Natural killer cell treated with Interleukin-12 subunit alpha and Interleukin-12 subunit beta and Interleukin-15 and Interleukin-18, amount 100 ng/mL, for 72 hours (primary cell): Measurements from ENCODE around the gene APBA2. TPM values are rescaled to one million over a fixed set of nuclear protein-coding genes. Genes with fewer than 3 reads are reported as not detected.

Source experiments
- ATAC-seq, 2 donors: fragments of 150-1000 bp; cut with Tn5 transposase in 1 of 2; sonication (Bioruptor Pico), chemical (Tn5 transposase) in 1 of 2; 2 replicates each; pipeline ENCODE4 v1.10.0; 2021
- DNase-seq: peaks from one replicate; pipeline ENCODE4 v3.0.0; 2022; ENCODE audit warnings: low spot score
- H3K27ac Mint-ChIP-seq, 2 donors: 1 replicate in 1 of 2; 2 replicates in 1 of 2; pipeline ENCODE4 v1.8.0; 2022; ENCODE audit warnings: mixed read lengths in 2 of 2, mild to moderate bottlenecking in 1 of 2, moderate library complexity in 1 of 2
- H3K27me3 Mint-ChIP-seq, 2 donors: 1 replicate in 1 of 2; 2 replicates in 1 of 2; pipeline ENCODE4 v1.8.0; 2022; ENCODE audit warnings: mixed read lengths in 2 of 2
- H3K36me3 Mint-ChIP-seq: one replicate; pipeline ENCODE4 v1.8.0; 2022; ENCODE audit warnings: mixed read lengths
- H3K4me1 Mint-ChIP-seq, 2 donors: 1 replicate in 1 of 2; 2 replicates in 1 of 2; pipeline ENCODE4 v1.8.0; 2022; ENCODE audit warnings: low read depth in 2 of 2, mixed read lengths in 2 of 2, mild to moderate bottlenecking in 1 of 2
- H3K4me3 Mint-ChIP-seq: one replicate; pipeline ENCODE4 v1.8.0; 2022; ENCODE audit warnings: mixed read lengths
- H3K9me3 Mint-ChIP-seq: 2 replicates; pipeline ENCODE4 v1.8.0; 2022; ENCODE audit warnings: mixed read lengths
- total RNA-seq, 2 donors: library from RNA; stranded (reverse); gene quantifications; one replicate each; pipeline ENCODE4 v1.2.3, GENCODE V29; 2022

The APBA2 gene
- total RNA-seq, 2 donors from 2014 or later = 6.0 to 19.4 TPM

DNA sequence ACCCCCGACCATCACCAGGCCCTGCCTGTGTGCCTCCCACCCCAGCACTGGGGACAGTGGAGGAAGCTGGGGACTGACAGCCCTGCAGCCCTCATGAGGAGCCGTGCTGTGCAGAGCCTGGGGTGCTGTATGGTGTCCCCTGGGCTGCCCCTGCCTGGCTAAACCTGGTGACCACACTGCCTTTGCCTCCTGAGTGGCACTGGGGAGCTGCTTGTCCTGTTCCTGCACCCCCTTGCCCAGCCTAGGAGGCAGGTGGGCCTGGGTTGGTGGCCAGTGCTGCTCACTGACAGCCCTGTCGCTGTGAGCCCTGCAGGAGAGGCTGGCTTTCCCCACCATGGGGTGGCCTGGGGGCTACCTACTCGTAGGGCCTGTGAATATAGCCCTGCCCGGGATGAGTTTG, 224.4 kb downstream of the APBA2 start:
- H3K27me3 Mint-ChIP-seq = peaks cover 0 to 4% of the 10 kb centered on the region in 2 donors
- DNase-seq = no peak
- H3K4me1 Mint-ChIP-seq = peaks cover 13 to 17% of the 10 kb centered on the region in 2 donors
- H3K4me3 Mint-ChIP-seq = no peak overlapping the region
- no peak for ATAC-seq
- H3K36me3 Mint-ChIP-seq = no peaks in the 10 kb centered on the region
- H3K27ac Mint-ChIP-seq = no peak overlapping the region
- H3K9me3 Mint-ChIP-seq = no peaks in the 10 kb centered on the region

DNA sequence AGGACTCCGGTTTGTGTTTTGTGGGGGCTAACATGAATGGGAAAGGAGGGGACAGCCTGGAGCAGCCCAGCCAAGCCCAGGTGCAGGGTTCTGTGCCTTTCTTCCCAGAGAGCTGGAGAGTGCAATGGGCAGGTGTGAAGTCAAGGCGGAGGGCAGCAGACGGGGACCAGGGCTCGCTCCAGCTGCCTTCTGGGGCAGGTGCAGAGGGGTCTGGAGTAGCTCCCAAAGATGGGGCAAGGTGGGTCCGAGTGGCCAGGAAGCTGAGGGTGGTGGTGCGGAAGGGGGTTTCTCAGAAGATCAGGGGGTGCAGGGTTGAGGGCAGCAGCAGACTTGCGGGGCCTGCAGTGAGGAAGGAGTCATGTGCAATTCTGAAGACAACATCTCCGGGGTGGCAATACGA, 225.0 kb downstream of the APBA2 start:
- no peaks in the 10 kb centered on the region for H3K9me3 Mint-ChIP-seq
- H3K27ac Mint-ChIP-seq = no peak overlapping the region
- H3K4me3 Mint-ChIP-seq = no peak overlapping the region
- no peak for ATAC-seq
- H3K27me3 Mint-ChIP-seq = peaks cover 0 to 4% of the 10 kb centered on the region in 2 donors
- no peak for DNase-seq
- peaks cover 13 to 17% of the 10 kb centered on the region in 2 donors for H3K4me1 Mint-ChIP-seq
- H3K36me3 Mint-ChIP-seq = no peaks in the 10 kb centered on the region

DNA sequence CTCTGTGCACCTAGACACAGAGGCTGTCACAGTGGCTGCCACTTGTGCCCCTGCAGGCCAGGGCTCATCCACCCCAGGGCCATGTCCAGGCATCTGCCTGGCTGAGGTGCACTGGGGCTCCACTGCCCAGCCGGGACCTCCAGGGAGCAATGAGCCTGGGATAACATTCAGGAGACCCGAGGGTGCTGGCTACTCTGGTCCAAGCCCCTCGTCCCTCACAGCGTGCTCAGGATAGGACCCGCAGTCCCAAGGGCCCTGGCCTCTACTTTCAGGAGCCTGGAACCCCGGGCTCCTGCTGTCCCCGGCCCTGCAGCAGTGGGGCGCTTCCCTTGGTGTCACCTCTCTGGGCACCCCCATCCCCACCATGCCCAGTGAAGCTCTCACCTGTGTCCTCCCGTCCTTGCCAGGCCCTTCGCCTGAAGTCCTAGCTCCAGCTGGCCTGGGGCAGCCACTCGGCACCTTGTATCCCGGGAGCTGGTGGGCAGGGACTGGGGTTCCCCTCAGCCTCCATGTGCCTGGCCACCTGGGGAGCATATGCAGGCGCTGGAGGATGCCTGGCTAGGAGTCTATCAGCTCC, 226.0 kb downstream of the APBA2 start:
- no peaks in the 10 kb centered on the region for H3K9me3 Mint-ChIP-seq
- H3K4me3 Mint-ChIP-seq = no peak overlapping the region
- H3K27ac Mint-ChIP-seq = no peak overlapping the region
- ATAC-seq = peak in 1 of 2 donors; percentile 17
- no peaks in the 10 kb centered on the region for H3K36me3 Mint-ChIP-seq
- DNase-seq = no peak
- H3K4me1 Mint-ChIP-seq = peaks cover 13 to 17% of the 10 kb centered on the region in 2 donors
- peaks cover 0 to 4% of the 10 kb centered on the region in 2 donors for H3K27me3 Mint-ChIP-seq

DNA sequence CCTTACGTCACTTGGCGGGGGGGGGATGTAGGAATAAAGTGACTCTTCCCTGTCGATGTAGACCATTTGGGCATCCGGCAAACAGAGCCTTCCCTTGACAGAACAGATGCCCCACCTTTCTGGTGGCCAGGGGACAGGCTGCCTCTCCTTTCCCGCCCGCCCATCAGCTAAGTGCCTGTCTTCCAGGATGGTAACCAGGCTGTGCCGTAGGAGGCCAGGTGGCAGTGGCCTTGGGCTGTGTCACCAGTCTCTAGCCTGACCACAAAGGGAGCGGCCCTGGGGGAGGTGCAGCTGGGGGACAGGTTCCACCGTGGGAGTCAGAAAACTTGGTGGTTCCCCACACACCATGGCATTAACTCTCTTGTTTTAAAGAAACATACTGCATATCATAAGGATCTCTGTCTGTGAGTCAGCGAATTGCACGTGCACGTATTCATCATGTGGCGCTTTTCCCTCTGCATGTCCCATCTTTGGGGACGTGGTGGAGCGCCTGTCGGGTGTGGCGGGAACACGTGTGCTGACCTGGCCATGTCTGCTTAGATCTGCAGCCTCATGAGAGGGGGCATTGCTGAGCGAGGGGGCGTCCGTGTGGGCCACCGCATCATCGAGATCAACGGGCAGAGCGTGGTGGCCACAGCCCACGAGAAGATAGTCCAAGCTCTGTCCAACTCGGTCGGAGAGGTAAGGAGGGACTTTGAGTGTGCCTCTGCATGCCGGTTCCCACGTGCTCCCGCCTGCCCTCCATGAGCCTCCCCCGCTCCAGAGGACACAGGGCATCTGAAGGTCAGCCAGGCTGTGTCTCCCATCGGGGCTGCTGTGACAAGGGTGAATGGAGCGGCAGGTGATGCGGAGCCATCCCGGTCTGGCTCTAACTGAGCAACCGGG, 227.8 kb downstream of the APBA2 start:
- peaks cover 0 to 4% of the 10 kb centered on the region in 2 donors for H3K27me3 Mint-ChIP-seq
- no peaks in the 10 kb centered on the region for H3K9me3 Mint-ChIP-seq
- H3K27ac Mint-ChIP-seq = no peak overlapping the region
- no peaks in the 10 kb centered on the region for H3K36me3 Mint-ChIP-seq
- no peak for DNase-seq
- peaks cover 13 to 17% of the 10 kb centered on the region in 2 donors for H3K4me1 Mint-ChIP-seq
- no peak for ATAC-seq
- no peak overlapping the region for H3K4me3 Mint-ChIP-seq

DNA sequence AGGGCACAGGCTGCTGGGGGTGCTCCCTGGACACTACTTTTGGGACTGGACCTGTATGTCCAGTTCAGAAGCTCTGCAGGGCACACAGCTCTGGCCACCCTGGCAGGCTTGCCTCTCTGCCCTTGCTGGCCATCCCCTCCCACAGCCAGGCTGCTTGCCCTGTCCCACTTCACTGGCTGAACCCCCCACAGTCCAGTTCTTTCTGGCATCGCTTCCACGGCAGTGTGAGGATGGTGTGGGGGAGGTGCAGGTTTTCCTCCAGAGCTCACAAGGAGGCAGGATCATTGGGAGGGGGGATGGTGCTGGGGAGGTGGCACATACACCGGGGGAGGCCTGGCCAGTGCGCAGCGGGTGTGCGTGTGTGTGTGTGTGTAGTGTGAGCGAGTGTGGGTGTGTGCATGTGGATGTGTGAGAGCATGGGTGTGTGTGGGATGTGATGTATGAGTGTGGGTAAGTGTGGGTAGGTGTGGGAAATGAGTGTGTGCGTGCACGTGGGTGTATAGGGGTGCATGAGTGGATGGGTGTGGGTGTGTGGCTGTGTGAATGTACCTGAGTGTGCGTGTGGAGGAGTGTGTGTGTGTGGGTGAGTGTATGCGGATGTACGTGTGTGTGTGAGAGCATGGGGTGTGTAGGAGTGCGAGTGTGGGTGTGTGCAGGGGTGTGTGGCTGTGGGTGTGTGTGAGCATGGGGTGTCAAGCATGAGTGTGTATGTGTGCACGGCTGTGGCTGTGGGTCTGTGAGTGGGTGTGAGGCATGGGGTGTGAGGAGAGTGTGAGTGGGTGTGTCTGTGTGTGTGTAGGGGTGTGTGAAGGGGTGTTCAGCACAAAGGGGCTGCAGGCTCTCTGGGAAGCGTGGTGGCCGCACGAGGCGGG, 228.7 kb downstream of the APBA2 start:
- no peaks in the 10 kb centered on the region for H3K36me3 Mint-ChIP-seq
- H3K4me3 Mint-ChIP-seq = peak overlapping the region; percentile 7
- DNase-seq (no peak), ATAC-seq (peak in 1 of 2 donors; percentile 24)
- H3K27me3 Mint-ChIP-seq = peaks cover 0 to 4% of the 10 kb centered on the region in 2 donors
- H3K4me1 Mint-ChIP-seq = peaks cover 13 to 17% of the 10 kb centered on the region in 2 donors
- H3K27ac Mint-ChIP-seq = peak overlapping the region in 1 of 2 donors; percentile 57
- no peaks in the 10 kb centered on the region for H3K9me3 Mint-ChIP-seq

DNA sequence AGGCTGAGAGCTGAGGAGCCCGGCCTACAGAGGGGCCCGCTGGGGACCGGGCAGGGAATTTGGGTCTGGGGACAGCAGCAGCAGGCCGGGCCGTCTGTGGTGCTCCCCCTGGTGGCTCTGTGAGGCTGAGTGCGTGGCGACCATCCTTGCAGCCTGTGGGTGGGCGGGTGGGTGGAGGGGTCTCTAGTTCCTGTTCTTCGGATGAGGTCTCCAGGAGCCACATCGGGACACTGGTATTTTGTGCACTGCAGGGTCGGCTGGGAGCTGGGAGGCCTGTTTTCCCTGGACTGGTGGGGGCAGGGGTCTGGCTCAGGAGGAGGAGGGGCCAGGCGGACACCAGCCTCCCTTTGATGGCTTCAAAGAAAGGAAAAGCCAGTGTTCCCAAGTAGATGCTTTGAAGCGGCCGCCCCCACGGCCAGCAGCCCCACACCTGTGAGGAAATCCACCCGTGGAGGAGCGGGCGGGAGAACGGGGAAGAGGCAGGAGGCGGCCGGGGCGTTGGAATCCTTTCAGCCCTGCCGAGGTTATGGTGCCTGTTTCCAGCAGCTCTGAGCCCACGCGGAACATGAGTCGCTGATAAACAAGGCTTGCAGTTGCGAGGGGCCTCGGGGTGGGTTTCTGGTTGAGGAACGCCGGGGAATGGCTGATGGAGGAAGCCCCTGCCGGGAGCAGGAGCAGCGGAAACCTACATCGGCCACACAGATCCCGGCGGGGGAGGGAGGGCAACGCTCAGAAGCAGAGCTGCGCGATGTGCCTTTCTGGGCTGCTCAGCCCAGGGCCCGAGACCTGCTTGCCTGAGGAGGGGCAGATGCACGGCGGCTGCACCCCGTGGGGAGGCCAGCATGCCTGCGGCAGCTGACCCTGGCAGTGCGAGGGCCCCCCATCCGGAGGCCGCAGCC, 229.6 kb downstream of the APBA2 start:
- H3K9me3 Mint-ChIP-seq = no peaks in the 10 kb centered on the region
- DNase-seq (no peak), ATAC-seq (peak in 1 of 2 donors; percentile 3)
- no peaks in the 10 kb centered on the region for H3K36me3 Mint-ChIP-seq
- peak overlapping the region; percentile 7 for H3K4me3 Mint-ChIP-seq
- peaks cover 13 to 17% of the 10 kb centered on the region in 2 donors for H3K4me1 Mint-ChIP-seq
- peak overlapping the region in 1 of 2 donors; percentile 57 for H3K27ac Mint-ChIP-seq
- H3K27me3 Mint-ChIP-seq = peaks cover 0 to 4% of the 10 kb centered on the region in 2 donors

DNA sequence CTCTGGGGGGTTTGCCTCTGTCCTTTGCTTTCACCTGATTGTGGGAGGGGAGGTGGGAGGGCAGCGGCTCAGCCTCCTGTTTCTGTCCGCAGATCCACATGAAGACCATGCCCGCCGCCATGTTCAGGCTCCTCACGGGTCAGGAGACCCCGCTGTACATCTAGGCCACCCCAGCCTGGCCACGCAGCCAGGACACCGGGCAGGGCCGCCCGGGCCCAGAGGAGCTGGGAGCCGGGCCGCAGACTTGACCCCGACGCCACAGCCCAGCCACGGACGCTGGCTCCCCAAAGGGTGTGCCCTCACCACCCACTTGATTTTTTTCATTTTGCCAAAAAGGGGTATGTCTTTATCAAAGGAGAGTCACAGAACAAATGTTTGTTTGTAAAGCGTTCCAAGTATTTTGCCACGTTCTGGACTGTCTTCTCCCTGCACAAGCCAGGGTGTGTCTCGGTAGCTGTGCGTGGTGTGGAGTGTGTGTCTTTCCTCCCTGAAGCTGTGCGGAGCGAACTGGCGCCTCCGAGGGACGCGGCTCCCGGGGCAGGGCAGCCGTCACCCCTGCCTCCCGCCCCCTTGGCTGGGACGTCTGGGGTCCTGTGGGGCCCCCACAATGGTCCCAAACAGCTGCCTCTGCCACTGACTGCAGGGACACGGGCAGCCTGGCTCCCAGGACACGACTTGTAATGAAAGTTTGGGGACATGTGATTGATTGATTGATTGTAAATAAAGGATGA, 231.4 kb downstream of the APBA2 start:
- no peaks in the 10 kb centered on the region for H3K36me3 Mint-ChIP-seq
- no peaks in the 10 kb centered on the region for H3K9me3 Mint-ChIP-seq
- no peak overlapping the region for H3K4me3 Mint-ChIP-seq
- H3K27me3 Mint-ChIP-seq = peaks cover 0 to 4% of the 10 kb centered on the region in 2 donors
- no peak overlapping the region for H3K27ac Mint-ChIP-seq
- peaks cover 13 to 18% of the 10 kb centered on the region in 2 donors for H3K4me1 Mint-ChIP-seq
- DNase-seq = no peak
- ATAC-seq = no peak

DNA sequence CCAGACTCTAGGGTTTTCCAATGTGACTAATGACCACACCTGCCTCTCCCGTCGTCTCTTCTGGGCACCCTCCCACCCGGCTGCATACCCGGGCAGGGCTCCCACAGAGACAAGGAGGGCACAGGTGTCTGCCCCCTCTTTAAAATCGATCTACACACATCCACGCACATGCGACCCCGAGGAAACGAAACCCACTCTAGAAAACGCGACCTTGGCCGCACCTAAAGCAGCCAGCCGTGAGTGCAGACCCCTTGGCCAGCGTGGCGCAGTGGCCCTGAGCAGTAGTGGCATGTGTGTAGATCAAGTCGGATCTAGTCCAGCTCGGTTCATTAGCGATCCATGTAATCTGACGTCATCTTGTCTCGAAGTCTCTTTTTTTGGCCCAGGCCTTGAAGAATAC, 232.0 kb downstream of the APBA2 start:
- peaks cover 13 to 20% of the 10 kb centered on the region in 2 donors for H3K4me1 Mint-ChIP-seq
- DNase-seq (no peak), ATAC-seq (no peak)
- H3K4me3 Mint-ChIP-seq = no peak overlapping the region
- H3K9me3 Mint-ChIP-seq = no peaks in the 10 kb centered on the region
- no peak overlapping the region for H3K27ac Mint-ChIP-seq
- no peaks in the 10 kb centered on the region for H3K36me3 Mint-ChIP-seq
- peaks cover 0 to 4% of the 10 kb centered on the region in 2 donors for H3K27me3 Mint-ChIP-seq

DNA sequence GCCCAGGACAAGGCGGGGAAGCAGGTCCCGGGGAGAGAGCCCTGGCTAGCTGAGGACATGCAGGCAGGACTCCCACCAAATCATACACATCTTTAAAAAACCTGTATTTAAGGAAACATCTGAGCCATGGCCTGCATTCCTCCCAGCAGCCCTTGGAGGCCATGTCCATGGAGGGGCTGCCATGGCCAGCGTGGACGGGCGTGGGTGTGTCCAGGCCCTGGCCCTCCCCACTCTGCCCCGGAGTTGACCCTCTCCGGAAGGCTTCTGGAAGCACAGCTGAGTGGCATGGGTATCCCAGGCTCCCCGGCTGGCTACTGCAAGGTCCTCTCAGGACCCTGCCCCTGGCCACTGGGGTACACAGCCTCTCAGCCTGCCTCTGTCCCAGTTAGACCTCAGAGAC, 234.1 kb downstream of the APBA2 start:
- no peak overlapping the region for H3K27ac Mint-ChIP-seq
- no peak overlapping the region for H3K4me3 Mint-ChIP-seq
- H3K4me1 Mint-ChIP-seq = peaks cover 2 to 9% of the 10 kb centered on the region in 2 donors
- no peak for DNase-seq
- H3K36me3 Mint-ChIP-seq = no peaks in the 10 kb centered on the region
- ATAC-seq = no peak
- H3K9me3 Mint-ChIP-seq = no peaks in the 10 kb centered on the region
- no peaks in the 10 kb centered on the region for H3K27me3 Mint-ChIP-seq

DNA sequence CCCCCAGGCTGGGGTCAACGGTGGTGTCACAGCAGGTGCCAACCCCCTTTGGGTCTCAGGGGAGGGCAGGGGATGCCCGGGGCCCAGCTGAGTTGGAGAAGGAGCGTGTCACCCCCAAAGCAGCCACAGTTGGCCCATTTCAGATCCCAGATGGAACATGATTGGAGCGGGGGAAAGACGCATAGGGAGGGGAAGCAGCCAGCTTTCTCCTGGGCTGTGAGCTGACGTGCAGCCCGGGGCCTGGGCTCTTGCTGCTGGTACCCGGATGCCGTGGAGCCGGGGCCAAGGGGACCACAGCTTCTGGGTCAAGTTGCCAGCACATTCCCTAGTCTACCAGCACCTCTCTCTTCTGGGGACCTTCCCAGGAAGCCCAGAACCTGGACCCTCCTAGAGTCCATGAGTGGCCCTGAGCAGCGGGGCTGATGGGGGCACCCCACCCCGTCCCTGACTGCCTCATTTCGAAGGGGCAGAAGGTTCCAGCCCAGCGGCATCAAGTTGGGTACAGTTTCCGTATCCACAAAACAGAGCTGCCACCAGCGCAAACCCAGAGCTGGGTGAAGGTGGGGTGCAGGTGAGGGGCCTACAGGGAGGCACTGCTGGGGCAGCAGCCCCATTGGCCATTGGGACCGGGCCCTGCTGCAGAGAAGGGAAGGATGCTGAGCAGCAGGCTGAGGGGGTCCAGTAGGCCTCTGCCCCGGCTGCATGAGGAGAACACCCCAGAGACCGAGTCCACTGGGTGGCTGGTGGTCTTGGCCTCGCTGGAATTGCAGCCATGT, 235.0 kb downstream of the APBA2 start:
- no peak overlapping the region for H3K4me3 Mint-ChIP-seq
- H3K36me3 Mint-ChIP-seq = no peaks in the 10 kb centered on the region
- DNase-seq (no peak), ATAC-seq (no peak)
- no peak overlapping the region for H3K27ac Mint-ChIP-seq
- no peaks in the 10 kb centered on the region for H3K9me3 Mint-ChIP-seq
- peaks cover 0 to 8% of the 10 kb centered on the region in 2 donors for H3K4me1 Mint-ChIP-seq
- H3K27me3 Mint-ChIP-seq = no peaks in the 10 kb centered on the region

DNA sequence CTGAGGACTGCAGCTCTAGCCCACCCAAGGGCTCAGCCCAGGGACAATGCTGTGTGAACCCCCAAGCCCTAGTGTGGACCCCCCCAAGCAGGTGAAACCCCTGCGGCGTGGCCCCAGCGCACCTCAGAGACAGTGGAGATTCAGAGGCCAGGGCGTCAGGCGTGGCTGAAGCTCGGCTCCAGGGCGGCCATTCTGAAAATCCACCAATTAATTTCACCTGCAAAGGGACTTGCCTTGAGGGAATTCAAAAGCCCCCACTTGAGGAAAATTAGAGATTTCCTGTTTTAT, 235.5 kb downstream of the APBA2 start:
- H3K27ac Mint-ChIP-seq = no peak overlapping the region
- no peaks in the 10 kb centered on the region for H3K9me3 Mint-ChIP-seq
- DNase-seq (no peak), ATAC-seq (no peak)
- H3K4me1 Mint-ChIP-seq = peaks cover 0 to 8% of the 10 kb centered on the region in 2 donors
- H3K4me3 Mint-ChIP-seq = no peak overlapping the region
- no peaks in the 10 kb centered on the region for H3K27me3 Mint-ChIP-seq
- H3K36me3 Mint-ChIP-seq = no peaks in the 10 kb centered on the region

DNA sequence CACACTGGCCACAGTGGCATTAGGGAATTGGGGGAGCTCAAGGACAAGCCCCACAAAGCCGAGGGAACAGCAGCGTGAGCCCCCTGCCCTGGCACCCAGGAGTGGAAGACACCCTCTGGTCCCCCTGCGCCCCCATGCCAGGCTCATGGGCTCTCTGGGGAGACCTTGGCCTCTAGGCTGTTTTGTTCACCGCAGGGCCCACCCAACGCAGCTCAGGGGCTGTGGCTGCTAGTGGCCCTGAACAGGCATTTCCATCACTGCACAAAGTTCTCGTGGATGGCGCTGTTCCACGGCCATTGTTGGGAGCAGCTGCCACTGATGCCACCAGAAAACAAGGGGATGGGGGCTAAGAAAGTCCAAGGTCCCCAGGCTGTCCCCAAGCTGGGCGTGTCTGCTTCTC, 236.1 kb downstream of the APBA2 start:
- no peaks in the 10 kb centered on the region for H3K36me3 Mint-ChIP-seq
- no peaks in the 10 kb centered on the region for H3K9me3 Mint-ChIP-seq
- DNase-seq (no peak), ATAC-seq (no peak)
- peaks cover 0 to 8% of the 10 kb centered on the region in 2 donors for H3K4me1 Mint-ChIP-seq
- H3K27me3 Mint-ChIP-seq = no peaks in the 10 kb centered on the region
- H3K27ac Mint-ChIP-seq = no peak overlapping the region
- no peak overlapping the region for H3K4me3 Mint-ChIP-seq
